ENCODE results near the gene SECISBP2. TPM values are rescaled to one million over a fixed set of nuclear protein-coding genes. Genes with fewer than 3 reads are reported as not detected.

SECISBP2 gene
- total and polyA plus RNA-seq, 9 donors: 31.2 to 87.6 (median 51.1) TPM

DNA sequence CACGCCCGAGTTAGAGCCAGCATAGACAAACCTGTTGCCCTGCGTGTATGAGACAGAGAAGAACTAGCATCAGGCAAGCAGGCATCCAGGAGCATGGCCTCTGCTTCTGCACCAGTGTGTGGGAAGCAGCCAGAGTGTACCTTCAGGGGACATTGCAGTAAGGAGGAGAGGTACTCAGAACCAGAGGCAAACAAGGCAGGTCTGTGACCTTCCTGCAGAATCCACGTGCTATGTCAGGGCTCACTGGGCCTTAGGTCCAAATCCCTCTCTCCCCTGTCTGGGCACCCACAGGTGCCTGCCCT, 63.0 kb downstream of the SECISBP2 start:
- intact Hi-C loops (cut with DNase I): no loop called here
- 95 to 97% (median 97%) methylated on average over 4 of the region's 4 CpGs for WGBS, 3 donors

DNA sequence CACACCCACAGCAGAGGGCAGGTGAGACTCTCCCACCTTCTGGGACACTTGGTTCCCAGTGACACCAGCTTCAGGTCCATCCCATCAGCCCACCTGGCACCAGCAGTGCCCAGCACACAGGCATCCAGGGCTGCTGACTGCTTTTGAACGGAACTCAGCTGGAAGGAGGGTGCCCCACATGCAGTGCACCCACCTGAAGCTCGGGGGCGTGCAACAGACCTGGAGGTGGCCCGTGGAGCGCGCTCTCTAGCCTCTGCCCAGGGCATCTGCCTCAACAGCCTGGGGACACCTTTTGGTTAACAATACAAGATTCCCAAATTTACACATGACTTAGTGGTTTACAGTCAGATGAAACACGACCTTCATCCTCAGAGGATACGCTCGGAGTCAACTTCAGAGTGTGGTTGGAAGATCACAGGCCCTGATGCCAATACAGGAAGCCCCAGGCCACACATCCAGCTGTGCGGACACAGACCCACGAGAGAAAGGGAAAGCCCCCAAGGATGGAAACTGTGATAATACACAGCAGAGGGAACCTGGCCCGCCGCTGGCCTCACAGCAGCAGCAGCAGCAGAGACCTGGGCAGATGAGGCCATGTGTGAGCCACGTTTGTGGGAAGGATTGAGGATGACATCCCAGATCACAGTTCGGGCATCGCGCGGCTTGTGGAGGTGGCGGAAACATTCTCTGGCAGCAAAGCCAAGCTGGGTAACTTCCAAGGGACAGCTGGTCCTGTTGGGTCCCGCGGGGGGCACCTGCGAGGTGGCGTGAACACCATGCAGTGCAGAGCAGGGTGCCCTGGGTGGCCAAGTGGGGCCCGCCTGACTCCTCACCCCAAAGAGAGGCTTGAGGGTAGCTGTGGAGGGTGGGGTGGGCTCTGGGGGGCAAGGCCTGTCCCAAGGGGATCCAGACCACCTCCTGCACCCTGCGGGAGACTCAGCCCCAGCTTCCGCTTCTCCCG, 64.0 kb downstream of the SECISBP2 start:
- Histone ChIP-seq H3K4me3 (no peak overlapping the region), H3K4me1 (ENCODE audit: insufficient read depth) (peaks cover under 1% of the 10 kb centered on the region), H3K27ac (no peak overlapping the region), H3K36me3 (no peaks in the 10 kb centered on the region), H3K9me3 (no peaks in the 10 kb centered on the region), H3K27me3 (no peaks in the 10 kb centered on the region)
- no peak for TF ChIP-seq POLR2A (IDR thresholded peaks at IDR 0.05)
- TF ChIP-seq, protein P1, sequence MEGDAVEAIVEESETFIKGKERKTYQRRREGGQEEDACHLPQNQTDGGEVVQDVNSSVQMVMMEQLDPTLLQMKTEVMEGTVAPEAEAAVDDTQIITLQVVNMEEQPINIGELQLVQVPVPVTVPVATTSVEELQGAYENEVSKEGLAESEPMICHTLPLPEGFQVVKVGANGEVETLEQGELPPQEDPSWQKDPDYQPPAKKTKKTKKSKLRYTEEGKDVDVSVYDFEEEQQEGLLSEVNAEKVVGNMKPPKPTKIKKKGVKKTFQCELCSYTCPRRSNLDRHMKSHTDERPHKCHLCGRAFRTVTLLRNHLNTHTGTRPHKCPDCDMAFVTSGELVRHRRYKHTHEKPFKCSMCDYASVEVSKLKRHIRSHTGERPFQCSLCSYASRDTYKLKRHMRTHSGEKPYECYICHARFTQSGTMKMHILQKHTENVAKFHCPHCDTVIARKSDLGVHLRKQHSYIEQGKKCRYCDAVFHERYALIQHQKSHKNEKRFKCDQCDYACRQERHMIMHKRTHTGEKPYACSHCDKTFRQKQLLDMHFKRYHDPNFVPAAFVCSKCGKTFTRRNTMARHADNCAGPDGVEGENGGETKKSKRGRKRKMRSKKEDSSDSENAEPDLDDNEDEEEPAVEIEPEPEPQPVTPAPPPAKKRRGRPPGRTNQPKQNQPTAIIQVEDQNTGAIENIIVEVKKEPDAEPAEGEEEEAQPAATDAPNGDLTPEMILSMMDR (IDR thresholded peaks at IDR 0.05): no peak
- no peak for TF ChIP-seq EP300 (IDR thresholded peaks at IDR 0.05)
- 85 to 89% (median 88%) methylated on average over 27 of the region's 27 CpGs for WGBS, 3 donors
- intact Hi-C loops (cut with DNase I): no loop called here
- no peak for DNase-seq

More for the DNA sequence above, 63.0 kb downstream of the SECISBP2 start:
- no peak for DNase-seq
- no peak overlapping the region for H3K27ac ChIP-seq
- TF ChIP-seq, protein P1 (IDR thresholded peaks at IDR 0.05): no peak
- TF ChIP-seq POLR2A (IDR thresholded peaks at IDR 0.05) (no peak), EP300 (IDR thresholded peaks at IDR 0.05) (no peak)
- H3K36me3 ChIP-seq: no peaks in the 10 kb centered on the region
- no peaks in the 10 kb centered on the region for H3K4me1 ChIP-seq (ENCODE audit: insufficient read depth)
- H3K27me3 ChIP-seq: no peaks in the 10 kb centered on the region
- no peaks in the 10 kb centered on the region for H3K9me3 ChIP-seq
- H3K4me3 ChIP-seq: no peak overlapping the region

DNA sequence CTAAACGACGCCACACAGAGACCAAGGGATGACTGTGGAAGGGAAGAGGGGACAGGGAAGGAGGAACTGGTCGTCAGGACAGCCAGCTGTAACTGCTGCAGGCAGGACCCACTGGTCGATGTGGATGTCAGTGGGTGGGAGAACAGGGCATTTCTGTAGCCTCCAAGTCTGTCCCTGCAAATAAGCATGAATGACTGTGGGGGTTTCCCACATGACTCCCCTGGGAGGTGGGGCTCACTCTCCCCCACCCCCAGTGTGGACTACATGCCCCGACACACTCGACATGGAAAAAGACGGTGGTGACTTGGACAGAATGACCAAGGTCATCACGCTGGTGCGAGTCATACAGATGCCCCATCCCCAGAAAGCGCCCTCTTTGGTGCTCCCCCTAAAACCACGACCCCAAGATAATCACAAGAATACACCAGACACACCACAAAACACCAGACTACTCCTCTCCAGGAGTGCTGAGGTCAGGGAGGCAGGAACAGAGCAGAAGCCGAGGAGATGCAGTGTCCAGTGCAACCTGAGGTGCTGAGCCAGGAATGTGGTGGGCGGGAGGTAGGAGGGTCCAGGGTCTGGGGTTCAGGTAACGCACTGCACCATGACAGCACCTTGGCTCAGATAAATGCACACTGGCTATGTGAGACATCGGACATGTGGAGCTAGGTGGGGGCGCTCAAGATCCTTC, 64.9 kb downstream of the SECISBP2 start:
- DNase-seq: no peak
- Histone ChIP-seq H3K4me3 (no peak overlapping the region), H3K27me3 (no peaks in the 10 kb centered on the region), H3K27ac (no peak overlapping the region), H3K9me3 (no peaks in the 10 kb centered on the region), H3K36me3 (no peaks in the 10 kb centered on the region), H3K4me1 (ENCODE audit: insufficient read depth) (peaks cover 6% of the 10 kb centered on the region)
- WGBS, 3 donors: 79 to 83% (median 79%) methylated on average over 16 of the region's 16 CpGs
- TF ChIP-seq EP300 (IDR thresholded peaks at IDR 0.05): no peak
- TF ChIP-seq, protein P1 (IDR thresholded peaks at IDR 0.05): no peak
- TF ChIP-seq POLR2A (IDR thresholded peaks at IDR 0.05): no peak
- intact Hi-C loops (cut with DNase I): no loop called here

DNA sequence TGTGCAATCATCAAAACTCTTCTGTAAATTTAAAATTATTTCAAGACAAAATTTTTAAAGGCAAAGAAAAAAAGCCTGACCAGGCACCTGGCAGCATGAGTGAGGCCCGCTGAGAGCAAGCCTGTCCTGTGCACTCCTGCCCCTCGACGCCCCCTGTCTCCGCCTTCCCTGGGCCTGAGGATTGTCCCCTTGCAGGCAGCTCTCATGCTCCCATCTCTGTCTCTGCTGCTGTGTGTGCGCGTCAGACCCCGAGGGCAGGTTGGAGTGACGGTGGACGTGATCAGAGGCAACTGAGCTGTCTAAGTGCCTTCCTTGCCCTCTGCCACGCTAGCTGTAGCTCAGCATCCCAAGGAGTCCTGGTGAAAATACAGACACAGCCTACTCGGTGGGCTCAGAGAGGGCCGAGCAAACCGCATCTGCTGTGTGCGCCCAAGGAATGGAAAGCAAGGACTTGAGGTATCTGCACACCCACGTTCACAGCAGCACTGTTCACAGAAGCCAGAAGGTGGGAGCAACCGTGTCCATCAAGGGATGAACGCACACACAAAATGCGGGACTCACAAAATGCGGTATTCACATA, 65.5 kb downstream of the SECISBP2 start:
- no peak for DNase-seq
- Histone ChIP-seq H3K36me3 (no peaks in the 10 kb centered on the region), H3K4me1 (ENCODE audit: insufficient read depth) (peaks cover 11% of the 10 kb centered on the region), H3K4me3 (no peak overlapping the region), H3K9me3 (no peaks in the 10 kb centered on the region), H3K27me3 (no peaks in the 10 kb centered on the region), H3K27ac (no peak overlapping the region)
- intact Hi-C loops (cut with DNase I): no loop called here
- TF ChIP-seq, protein P1 (IDR thresholded peaks at IDR 0.05): no peak
- TF ChIP-seq EP300 (IDR thresholded peaks at IDR 0.05): no peak
- TF ChIP-seq POLR2A (IDR thresholded peaks at IDR 0.05): no peak
- WGBS, 3 donors: 89 to 94% (median 92%) methylated on average over 19 of the region's 19 CpGs

Measured in ovary (tissue), 9 donors.